ENCODE data around the gene PLXNA2.

PLXNA2 gene

GRCh38 chr1:207988326-207989165, 255.6 kb downstream of the PLXNA2 start:
- no peak for DNase-seq

GRCh38 chr1:207987164-207987563, 257.0 kb downstream of the PLXNA2 start:
- no peak for DNase-seq

GRCh38 chr1:207985996-207986395, 258.2 kb downstream of the PLXNA2 start:
- no peak for DNase-seq

- no peak for DNase-seq
Measured at GRCh38 chr1:207984831-207985572, 259.2 kb downstream of the PLXNA2 start.

GRCh38 chr1:207983044-207983635, 261.0 kb downstream of the PLXNA2 start:
- DNase-seq: no peak

- DNase-seq: no peak
Measured at GRCh38 chr1:207981976-207982375, 262.2 kb downstream of the PLXNA2 start.

GRCh38 chr1:207978441-207978840, 265.7 kb downstream of the PLXNA2 start:
- no peak for DNase-seq

GRCh38 chr1:207977876-207978275, 266.3 kb downstream of the PLXNA2 start:
- no peak for DNase-seq

GRCh38 chr1:207973898-207974568, 270.2 kb downstream of the PLXNA2 start:
- no peak for DNase-seq

- DNase-seq: no peak
Measured at GRCh38 chr1:207972337-207972736, 271.8 kb downstream of the PLXNA2 start.
